ENCODE results near the gene ELAVL2.

The ELAVL2 gene

GRCh38 chr9:23686257-23686656 is 139.8 kb downstream of the ELAVL2 start:
- Histone ChIP-seq H3F3A (ENCODE audit: insufficient read depth, low read length) (no peaks in the 10 kb centered on the region), H3K79me2 (ENCODE audit: low read length) (no peaks in the 10 kb centered on the region), H3K27me3 (replicated peaks; ENCODE audit: insufficient read depth, low read length) (no peaks in the 10 kb centered on the region), H3K9ac (ENCODE audit: low read length) (no peak overlapping the region), H3K36me3 (replicated peaks; ENCODE audit: insufficient read depth, low read length) (no peaks in the 10 kb centered on the region), H3K4me1 (ENCODE audit: low read length) (no peaks in the 10 kb centered on the region), H3K4me2 (ENCODE audit: low read depth, low read length) (no peak overlapping the region), H3K9me2 (replicated peaks; ENCODE audit: insufficient read depth, low read length) (no peaks in the 10 kb centered on the region), H3K4me3 (ENCODE audit: low read length) (no peak overlapping the region), H3K27ac (ENCODE audit: low read length) (no peak overlapping the region), H3K9me3 (replicated peaks; ENCODE audit: insufficient read depth, low read length) (no peaks in the 10 kb centered on the region), H4K20me1 (ENCODE audit: insufficient read depth, low read length) (no peaks in the 10 kb centered on the region), H2AFZ (ENCODE audit: low read length) (no peak overlapping the region)
- TF ChIP-seq CTCF (IDR thresholded peaks at IDR 0.05; ENCODE audit: low read length) (no peak), EZH2phosphoT487 (IDR thresholded peaks at IDR 0.05; ENCODE audit: low read length) (no peak), EZH2 (optimal IDR thresholded peaks at IDR 0.05; ENCODE audit: low read depth, low read length) (no peak)
- no peak for DNase-seq

GRCh38 chr9:23683611-23684061 is 142.4 kb downstream of the ELAVL2 start:
- no peaks in the 10 kb centered on the region for H4K20me1 ChIP-seq (ENCODE audit: insufficient read depth, low read length)
- H3K4me2 ChIP-seq (ENCODE audit: low read depth, low read length): no peak overlapping the region
- no peaks in the 10 kb centered on the region for H3K27me3 ChIP-seq (replicated peaks; ENCODE audit: insufficient read depth, low read length)
- no peak overlapping the region for H3K27ac ChIP-seq (ENCODE audit: low read length)
- no peak overlapping the region for H3K4me3 ChIP-seq (ENCODE audit: low read length)
- H2AFZ ChIP-seq (ENCODE audit: low read length): no peak overlapping the region
- H3F3A ChIP-seq (ENCODE audit: insufficient read depth, low read length): no peaks in the 10 kb centered on the region
- DNase-seq: no peak
- H3K4me1 ChIP-seq (ENCODE audit: low read length): no peaks in the 10 kb centered on the region
- H3K9ac ChIP-seq (ENCODE audit: low read length): no peak overlapping the region
- H3K9me2 ChIP-seq (replicated peaks; ENCODE audit: insufficient read depth, low read length): no peaks in the 10 kb centered on the region
- H3K36me3 ChIP-seq (replicated peaks; ENCODE audit: insufficient read depth, low read length): no peaks in the 10 kb centered on the region
- no peaks in the 10 kb centered on the region for H3K9me3 ChIP-seq (replicated peaks; ENCODE audit: insufficient read depth, low read length)
- no peak for TF ChIP-seq EZH2phosphoT487 (IDR thresholded peaks at IDR 0.05; ENCODE audit: low read length)
- no peak for TF ChIP-seq EZH2 (optimal IDR thresholded peaks at IDR 0.05; ENCODE audit: low read depth, low read length)
- no peak for TF ChIP-seq CTCF (IDR thresholded peaks at IDR 0.05; ENCODE audit: low read length)
- H3K79me2 ChIP-seq (ENCODE audit: low read length): no peaks in the 10 kb centered on the region

GRCh38 chr9:23682891-23683431 is 143.1 kb downstream of the ELAVL2 start:
- no peak for DNase-seq
- no peak overlapping the region for H3K27ac ChIP-seq (ENCODE audit: low read length)
- H3K9me2 ChIP-seq (replicated peaks; ENCODE audit: insufficient read depth, low read length): no peaks in the 10 kb centered on the region
- no peaks in the 10 kb centered on the region for H3K9me3 ChIP-seq (replicated peaks; ENCODE audit: insufficient read depth, low read length)
- H3K4me1 ChIP-seq (ENCODE audit: low read length): no peaks in the 10 kb centered on the region
- H3K27me3 ChIP-seq (replicated peaks; ENCODE audit: insufficient read depth, low read length): no peaks in the 10 kb centered on the region
- H3K79me2 ChIP-seq (ENCODE audit: low read length): no peaks in the 10 kb centered on the region
- no peaks in the 10 kb centered on the region for H4K20me1 ChIP-seq (ENCODE audit: insufficient read depth, low read length)
- H3F3A ChIP-seq (ENCODE audit: insufficient read depth, low read length): no peaks in the 10 kb centered on the region
- no peak overlapping the region for H3K4me2 ChIP-seq (ENCODE audit: low read depth, low read length)
- no peak overlapping the region for H2AFZ ChIP-seq (ENCODE audit: low read length)
- no peak overlapping the region for H3K9ac ChIP-seq (ENCODE audit: low read length)
- H3K4me3 ChIP-seq (ENCODE audit: low read length): no peak overlapping the region
- H3K36me3 ChIP-seq (replicated peaks; ENCODE audit: insufficient read depth, low read length): no peaks in the 10 kb centered on the region
- TF ChIP-seq EZH2 (optimal IDR thresholded peaks at IDR 0.05; ENCODE audit: low read depth, low read length) (no peak), CTCF (IDR thresholded peaks at IDR 0.05; ENCODE audit: low read length) (no peak), EZH2phosphoT487 (IDR thresholded peaks at IDR 0.05; ENCODE audit: low read length) (no peak)
